ENCODE results near the gene MYO5C. TPM values are rescaled to one million over a fixed set of nuclear protein-coding genes. Genes with fewer than 3 reads are reported as not detected.
A peak's percentile ranks its signal among the peaks of the same experiment; 100 is the strongest.

MYO5C gene
- polyA plus RNA-seq, 6 donors from 2014 or later = 0.08 to 0.32 (median 0.22) TPM; not detected in 2

- no peaks in the 10 kb centered on the region for H3K36me3 Mint-ChIP-seq
- H3K9me3 Mint-ChIP-seq = no peaks in the 10 kb centered on the region
- no peaks in the 10 kb centered on the region for H3K27me3 Mint-ChIP-seq
- no peak overlapping the region for H3K4me3 Mint-ChIP-seq
- ATAC-seq (ENCODE audit: low read depth in 2 of 2) (no peak), DNase-seq (no peak)
- peak overlapping the region in 1 of 6 donors; percentile 44 for H3K27ac Mint-ChIP-seq
- peaks cover 0 to 2% (median 0%) of the 10 kb centered on the region in 3 donors for H3K4me1 Mint-ChIP-seq
Measured at GRCh38 chr15:52199271-52199670, 96.3 kb downstream of the MYO5C start.

- DNase-seq = no peak
- H3K27me3 Mint-ChIP-seq = no peaks in the 10 kb centered on the region
- H3K4me3 Mint-ChIP-seq = no peak overlapping the region
- H3K9me3 Mint-ChIP-seq = no peaks in the 10 kb centered on the region
- H3K4me1 Mint-ChIP-seq = no peaks in the 10 kb centered on the region
- ATAC-seq (ENCODE audit: low read depth in 2 of 2) = no peak
- H3K27ac Mint-ChIP-seq = no peak overlapping the region
- peaks cover under 1 to 4% of the 10 kb centered on the region in 2 donors for H3K36me3 Mint-ChIP-seq
Measured at GRCh38 chr15:52196891-52197290, 98.7 kb downstream of the MYO5C start.

- peaks cover 7 to 8% of the 10 kb centered on the region in 2 donors for H3K36me3 Mint-ChIP-seq
- H3K4me3 Mint-ChIP-seq = no peak overlapping the region
- no peaks in the 10 kb centered on the region for H3K4me1 Mint-ChIP-seq
- H3K9me3 Mint-ChIP-seq = no peaks in the 10 kb centered on the region
- DNase-seq (no peak), ATAC-seq (ENCODE audit: low read depth in 2 of 2) (no peak)
- no peaks in the 10 kb centered on the region for H3K27me3 Mint-ChIP-seq
- no peak overlapping the region for H3K27ac Mint-ChIP-seq
Measured at GRCh38 chr15:52193791-52194190, 101.8 kb downstream of the MYO5C start.

GRCh38 chr15:52193321-52193720 is 102.3 kb downstream of the MYO5C start:
- Mint-ChIP-seq H3K4me3 (no peak overlapping the region), H3K27me3 (no peaks in the 10 kb centered on the region), H3K36me3 (peaks cover 7 to 8% of the 10 kb centered on the region in 2 donors), H3K4me1 (no peaks in the 10 kb centered on the region), H3K9me3 (no peaks in the 10 kb centered on the region), H3K27ac (no peak overlapping the region)
- ATAC-seq (ENCODE audit: low read depth in 2 of 2) (no peak), DNase-seq (no peak)

GRCh38 chr15:52191207-52191606 is 104.4 kb downstream of the MYO5C start, which contains the start of gene GNB5:
TSS of gene GNB5 (minus strand) at chr15:52191392. CDS start at chr15:52184676, 6,716 bp downstream.
- Mint-ChIP-seq H3K9me3 (no peaks in the 10 kb centered on the region), H3K4me3 (no peak within 1 kb of the TSS), H3K27me3 (no peaks in the 10 kb centered on the region), H3K4me1 (no peaks in the 10 kb centered on the region), H3K36me3 (peaks cover 8 to 14% of the 10 kb centered on the region in 2 donors), H3K27ac (peak within 1 kb of the TSS in 1 of 6 donors; percentile 19)
- ATAC-seq (ENCODE audit: low read depth in 2 of 2) = no peak
- no peak for DNase-seq

GRCh38 chr15:52186651-52187486 is 108.7 kb downstream of the MYO5C start:
- H3K27ac Mint-ChIP-seq = no peak overlapping the region
- H3K4me1 Mint-ChIP-seq = peaks cover 4 to 19% (median 7%) of the 10 kb centered on the region in 3 donors
- no peak for ATAC-seq (ENCODE audit: low read depth in 2 of 2)
- no peak overlapping the region for H3K4me3 Mint-ChIP-seq
- H3K36me3 Mint-ChIP-seq = peaks cover 4 to 14% of the 10 kb centered on the region in 2 donors
- no peak for DNase-seq
- H3K27me3 Mint-ChIP-seq = no peaks in the 10 kb centered on the region
- no peaks in the 10 kb centered on the region for H3K9me3 Mint-ChIP-seq

- Mint-ChIP-seq H3K4me1 (peaks cover 17 to 33% (median 21%) of the 10 kb centered on the region in 3 donors), H3K36me3 (peaks cover 4 to 7% of the 10 kb centered on the region in 2 donors), H3K27me3 (no peaks in the 10 kb centered on the region), H3K9me3 (no peaks in the 10 kb centered on the region), H3K4me3 (no peak overlapping the region), H3K27ac (peak overlapping the region in 1 of 6 donors; percentile 90)
- no peak for DNase-seq
- no peak for ATAC-seq (ENCODE audit: low read depth in 2 of 2)
Measured at GRCh38 chr15:52185151-52185561, 110.4 kb downstream of the MYO5C start.

- ATAC-seq (ENCODE audit: low read depth in 2 of 2) = no peak
- peak overlapping the region in 1 of 8 donors; percentile 15 for H3K4me3 Mint-ChIP-seq
- no peak overlapping the region for H3K27ac Mint-ChIP-seq
Measured at GRCh38 chr15:52184721-52185120, 110.9 kb downstream of the MYO5C start.

GRCh38 chr15:52183562-52184173 is 111.9 kb downstream of the MYO5C start:
- Mint-ChIP-seq H3K27ac (peak overlapping the region in 4 of 6 donors; percentile 4 to 84 (median 56)), H3K36me3 (peaks cover 0 to 7% of the 10 kb centered on the region in 2 donors), H3K4me1 (peaks cover 23 to 38% (median 28%) of the 10 kb centered on the region in 3 donors), H3K27me3 (no peaks in the 10 kb centered on the region), H3K4me3 (peak overlapping the region in 2 of 8 donors; percentile 42 to 86), H3K9me3 (no peaks in the 10 kb centered on the region)
- ATAC-seq (ENCODE audit: low read depth in 2 of 2) (no peak), DNase-seq (peak; percentile 26)

More at GRCh38 chr15:52184721-52185120, 110.9 kb downstream of the MYO5C start:
- Mint-ChIP-seq H3K36me3 (peaks cover 3 to 7% of the 10 kb centered on the region in 2 donors), H3K27me3 (no peaks in the 10 kb centered on the region), H3K9me3 (no peaks in the 10 kb centered on the region), H3K4me1 (peaks cover 17 to 33% (median 21%) of the 10 kb centered on the region in 3 donors)
- DNase-seq = no peak

GRCh38 chr15:52181938-52182780 is 113.4 kb downstream of the MYO5C start:
- Mint-ChIP-seq H3K4me1 (peaks cover 31 to 52% (median 42%) of the 10 kb centered on the region in 3 donors), H3K27me3 (no peaks in the 10 kb centered on the region), H3K36me3 (peaks cover 0 to 4% of the 10 kb centered on the region in 2 donors), H3K4me3 (peak overlapping the region in 5 of 8 donors; percentile 5 to 86 (median 44)), H3K9me3 (no peaks in the 10 kb centered on the region), H3K27ac (peak overlapping the region; percentile 81 to 93 (median 90))
- peak; percentile 38 for DNase-seq
- ATAC-seq (ENCODE audit: low read depth in 2 of 2) = peak in 1 of 2 donors; percentile 1

GRCh38 chr15:52180851-52181450 is 114.7 kb downstream of the MYO5C start:
- Mint-ChIP-seq H3K27ac (peak overlapping the region; percentile 97 to 100 (median 99)), H3K4me1 (peaks cover 40 to 64% (median 51%) of the 10 kb centered on the region in 3 donors), H3K27me3 (no peaks in the 10 kb centered on the region), H3K9me3 (no peaks in the 10 kb centered on the region), H3K4me3 (peak overlapping the region; percentile 86 to 99 (median 94)), H3K36me3 (no peaks in the 10 kb centered on the region)
- no peak for ATAC-seq (ENCODE audit: low read depth in 2 of 2)
- DNase-seq = no peak

- no peaks in the 10 kb centered on the region for H3K36me3 Mint-ChIP-seq
- DNase-seq = no peak
- H3K27me3 Mint-ChIP-seq = no peaks in the 10 kb centered on the region
- peak overlapping the region; percentile 97 to 100 (median 99) for H3K27ac Mint-ChIP-seq
- peak; percentile 39 to 43 for ATAC-seq (ENCODE audit: low read depth in 2 of 2)
- peak overlapping the region; percentile 86 to 99 (median 94) for H3K4me3 Mint-ChIP-seq
- no peaks in the 10 kb centered on the region for H3K9me3 Mint-ChIP-seq
- H3K4me1 Mint-ChIP-seq = peaks cover 42 to 69% (median 55%) of the 10 kb centered on the region in 3 donors
Measured at GRCh38 chr15:52180196-52180835, 115.3 kb downstream of the MYO5C start.
